HepG2 (cell line): ENCODE data around the gene JOSD2. TPM values are rescaled to one million over a fixed set of nuclear protein-coding genes. Genes with fewer than 3 reads are reported as not detected.

Source experiments
- ATAC-seq: fragments of 200-7000 bp; cut with Tn5 transposase; 3 replicates; pipeline ENCODE4 v1.9.1; 2020; ENCODE audit warnings: mild to moderate bottlenecking, moderate library complexity
- BruUV-seq: library from RNA; stranded (reverse); fragments of 400-500 nt; replicated peaks from 2 replicates; lab custom pipeline; 2021; lab: Mats Ljungman, UMichigan
- CTCF ChIA-PET: fragments of 300-600 bp; formaldehyde crosslinking; extraction: SDS; loops from one replicate; lab custom pipeline; 2021; ENCODE audit warnings: low total read pairs, inconsistent platforms, low intra/inter-chr PET ratio; lab: Yijun Ruan, JAX
- POLR2A ChIA-PET: fragments of 350-600 bp; sonication (Branson Sonifier 250); formaldehyde crosslinking; loops from one replicate; lab custom pipeline; 2020; ENCODE audit warnings: antibody characterized with exemption, inconsistent platforms; lab: Yijun Ruan, JAX
- DNase-seq: peaks from one replicate; pipeline ENCODE4 v3.0.0-alpha.2; 2015; ENCODE audit warnings: low spot score
- FAIRE-seq: peaks from 3 replicates; lab custom pipeline; 2011; peaks lifted over from hg19 to GRCh38; lab: Jason Lieb, UNC
- H2AFZ ChIP-seq: one replicate; pipeline ENCODE4 v1.6.1; 2011; ENCODE audit warnings: low read length, inconsistent platforms
- H3K27ac ChIP-seq: fragments of 300-600 bp; 3 replicates; pipeline ENCODE4 v1.8.0; 2011; ENCODE audit warnings: mixed run types, mild to moderate bottlenecking, mixed read lengths, low read length, inconsistent platforms; ENCODE audit not compliant: insufficient read depth; ENCODE audit errors: extremely low read length
- H3K27me3 ChIP-seq, 2 experiments: fragments of 200-600 bp in 1 of 2; 2 replicates in 1 of 2; 3 replicates in 1 of 2; pipeline versions ENCODE4 v1.6.0 to v1.8.0; 2011; ENCODE audit warnings: low read length in 2 of 2, mild to moderate bottlenecking in 2 of 2, moderate library complexity in 2 of 2, inconsistent platforms in 1 of 2; ENCODE audit not compliant: insufficient read depth in 2 of 2, control insufficient read depth in 1 of 2
- H3K36me3 ChIP-seq, 2 experiments: fragments of 200-600 bp in 1 of 2; replicated peaks in 1 of 2; 2 replicates in 1 of 2; 3 replicates in 1 of 2; pipeline versions ENCODE4 v1.5.1 to v1.8.0; 2011; ENCODE audit warnings: low read length in 2 of 2, inconsistent platforms in 1 of 2; ENCODE audit not compliant: insufficient read depth in 2 of 2, control insufficient read depth in 1 of 2
- H3K4me1 ChIP-seq: 2 replicates; pipeline ENCODE4 v1.5.1; 2012; ENCODE audit warnings: low read length, inconsistent platforms; ENCODE audit not compliant: insufficient read depth
- H3K4me2 ChIP-seq: 2 replicates; pipeline ENCODE4 v1.6.0; 2011; ENCODE audit warnings: low read depth, low read length, inconsistent platforms
- H3K4me3 ChIP-seq, 3 experiments: fragments of 200-600 bp in 1 of 3; sonication (generic), shearing (Covaris generic) in 1 of 3; replicated peaks in 1 of 3; 2 replicates each; pipeline ENCODE4 v1.5.1; 2011 to 2016; ENCODE audit warnings: low read length in 3 of 3, inconsistent platforms in 2 of 3, low read depth in 2 of 3, mild to moderate bottlenecking in 2 of 3, control low read depth in 1 of 3, mixed read lengths in 1 of 3; ENCODE audit not compliant: insufficient read depth in 1 of 3
- H3K79me2 ChIP-seq: one replicate; pipeline ENCODE4 v1.6.1; 2011; ENCODE audit warnings: low read length, inconsistent platforms; ENCODE audit not compliant: insufficient read depth
- H3K9ac ChIP-seq: 2 replicates; pipeline ENCODE4 v1.6.0; 2011; ENCODE audit warnings: mild to moderate bottlenecking, low read depth, low read length, inconsistent platforms; ENCODE audit not compliant: insufficient read depth
- H3K9me3 ChIP-seq: 2 replicates; pipeline ENCODE4 v1.5.1; 2012; ENCODE audit warnings: mild to moderate bottlenecking, low read length
- H4K20me1 ChIP-seq: 2 replicates; pipeline ENCODE4 v1.6.0; 2011; ENCODE audit warnings: inconsistent platforms, mild to moderate bottlenecking, low read length, moderate library complexity; ENCODE audit not compliant: insufficient read depth
- ATF4 ChIP-seq, 2 experiments: fragments of 450-650 bp in 1 of 2; sonication (generic) in 1 of 2; formaldehyde crosslinking; IDR thresholded peaks; 2 replicates each; pipeline versions ENCODE4 v1.5.0 to v1.8.0; 2020 to 2022; ENCODE audit warnings: mild to moderate bottlenecking in 1 of 2, missing genetic modification reagents in 1 of 2
- CHD2 ChIP-seq: IDR thresholded peaks from 2 replicates; pipeline ENCODE4 v1.6.1; 2011; ENCODE audit warnings: low read depth, low read length, improper control_type of control experiment
- GZF1 ChIP-seq: sonication (generic); formaldehyde crosslinking; IDR thresholded peaks from 2 replicates; pipeline ENCODE4 v1.5.1; 2020; ENCODE audit warnings: mild to moderate bottlenecking, missing genetic modification reagents
- KLF9 ChIP-seq: IDR thresholded peaks from 2 replicates; pipeline ENCODE4 v1.6.1; 2016; ENCODE audit warnings: low read depth
- NONO ChIP-seq, 2 experiments: fragments of 450-650 bp in 1 of 2; sonication (generic) in 1 of 2; formaldehyde crosslinking in 1 of 2; IDR thresholded peaks in 1 of 2; conservative IDR thresholded peaks in 1 of 2; 2 replicates each; pipeline versions ENCODE4 v1.6.1 to v1.8.0; 2017 to 2022; ENCODE audit warnings: mild to moderate bottlenecking in 1 of 2, missing genetic modification reagents in 1 of 2, moderate library complexity in 1 of 2
- NR2F2 ChIP-seq: IDR thresholded peaks from 2 replicates; pipeline ENCODE4 v1.6.1; 2012; ENCODE audit warnings: low read depth, inconsistent platforms, borderline replicate concordance
- PAX8 ChIP-seq: sonication (generic); formaldehyde crosslinking; IDR thresholded peaks from 2 replicates; pipeline ENCODE4 v1.8.0; 2022; ENCODE audit warnings: mild to moderate bottlenecking, missing genetic modification reagents, borderline replicate concordance
- SP5 ChIP-seq: IDR thresholded peaks from 2 replicates; pipeline ENCODE4 v1.6.1; 2016; ENCODE audit warnings: low read depth, borderline replicate concordance
- ZBTB38 ChIP-seq: sonication (generic); formaldehyde crosslinking; IDR thresholded peaks from 2 replicates; pipeline ENCODE4 v1.5.1; 2020; ENCODE audit warnings: mild to moderate bottlenecking, missing genetic modification reagents
- ZMYM2 ChIP-seq: sonication (generic); formaldehyde crosslinking; IDR thresholded peaks from 2 replicates; pipeline ENCODE4 v1.8.0; 2022; ENCODE audit warnings: mild to moderate bottlenecking, missing genetic modification reagents
- ZNF12 ChIP-seq: sonication (generic); formaldehyde crosslinking; IDR thresholded peaks from 2 replicates; pipeline ENCODE4 v1.5.0; 2020; ENCODE audit warnings: missing genetic modification reagents
- WGBS: methylation state at CpG from one replicate; pipeline ENCODE4 v1.1.6; 2017; ENCODE audit warnings: low lambda C conversion rate; 5-methylcytosine and 5-hydroxymethylcytosine counted together
- in situ Hi-C: cut with HindIII; loops from 2 replicates; pipeline ENCODE4 v1.10.0; 2017; ENCODE audit warnings: low pct_unique_long_range_greater_than_20kb; ENCODE audit not compliant: extremely low pct_ligation_motif_present
- intact Hi-C: fragments of 100-400 bp; cut with micrococcal nuclease; formaldehyde crosslinking; loops from one replicate; pipeline ENCODE4 v1.10.0; 2022; ENCODE audit not compliant: unreplicated experiment
- polyA plus RNA-seq, 8 experiments: library from polyadenylated mRNA; depleted of rRNA in 3 of 8; stranded (reverse) in 7 of 8; unstranded in 1 of 8; fragments of >200 nt; fragmentation: Illumina TruSeq in 4 of 8; extraction: Trizol in 4 of 8; gene quantifications; 2 replicates each; pipeline versions ENCODE4 v1.2.1 to v1.2.3, GENCODE V29; 2011 to 2016; ENCODE audit warnings: low read depth in 4 of 8, missing spikeins in 1 of 8, mixed read lengths in 1 of 8; ENCODE audit not compliant: insufficient read depth in 1 of 8
- total RNA-seq, 5 experiments: library from RNA; depleted of rRNA; stranded (reverse); fragments of >200 nt; fragmentation: Illumina TruSeq; extraction: Trizol; gene quantifications; 2 replicates each; pipeline ENCODE4 v1.2.3, GENCODE V29; 2016; ENCODE audit warnings: low read depth in 1 of 5
- TF ChIP-seq, protein P1 (sequence below): sonication (generic); formaldehyde crosslinking; IDR thresholded peaks from 2 replicates; pipeline ENCODE4 v1.8.0; 2022; ENCODE audit warnings: mild to moderate bottlenecking, missing genetic modification reagents
- TF ChIP-seq, protein P2 (sequence below): sonication (generic); formaldehyde crosslinking; IDR thresholded peaks from 2 replicates; pipeline ENCODE4 v1.4.0; 2020; ENCODE audit warnings: mild to moderate bottlenecking, missing genetic modification reagents

Gene JOSD2
- total and polyA plus RNA-seq, 2 of the 13 experiments (the other 11 are each of a cell fraction or from before 2014, with no cell fraction given) = 2.0 to 4.1 TPM

DNA sequence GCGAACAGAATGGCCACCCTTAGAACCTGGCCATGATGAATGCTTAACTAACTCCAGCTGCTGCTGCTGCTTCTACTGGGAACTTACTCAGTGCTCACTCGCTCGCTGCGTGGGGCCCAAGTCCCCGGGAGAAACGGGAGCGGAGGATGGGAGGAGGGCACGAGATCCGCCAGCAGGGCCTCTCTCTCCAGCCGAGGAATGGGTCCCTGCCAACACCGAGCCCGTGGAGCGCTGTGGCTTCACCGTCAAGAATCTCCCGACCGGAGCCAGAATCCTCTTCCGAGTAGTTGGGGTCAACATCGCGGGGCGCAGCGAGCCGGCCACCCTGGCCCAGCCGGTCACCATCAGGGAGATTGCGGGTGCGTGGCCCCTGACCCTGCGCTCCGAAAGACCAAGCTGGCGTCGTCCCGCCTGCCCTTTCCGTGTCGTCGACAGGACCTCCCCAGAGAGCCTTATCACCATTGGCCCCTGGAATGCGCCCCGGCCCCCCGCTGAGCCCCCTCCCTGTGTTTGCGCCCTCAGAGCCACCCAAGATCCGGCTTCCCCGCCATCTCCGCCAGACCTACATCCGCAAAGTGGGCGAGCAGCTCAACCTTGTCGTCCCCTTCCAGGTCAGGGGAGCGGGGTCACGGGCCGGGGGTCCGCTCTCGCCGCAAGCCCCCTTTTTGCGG, 52.5 kb downstream of the JOSD2 start:
- BruUV-seq = no TSS peak
- H3K27ac ChIP-seq = no peak overlapping the region
- intact Hi-C loops = no loop called here
- FAIRE-seq (no peak), DNase-seq (no peak), ATAC-seq (no peak)
- TF ChIP-seq ZNF12 (CRISPR knock-in tag) (no peak), SP5 (CRISPR knock-in tag) (no peak), ATF4 (CRISPR knock-in tag; IDR thresholded peaks at IDR 0.05) (no peak), KLF9 (CRISPR knock-in tag) (no peak), NONO (IDR thresholded peaks at IDR 0.05) (no peak), NONO (CRISPR knock-in tag; conservative IDR thresholded peaks at IDR 0.05) (no peak)
- in situ Hi-C loops = no loop called here
- H3K36me3 ChIP-seq = no peaks in the 10 kb centered on the region
- no peak overlapping the region for H3K4me2 ChIP-seq
- H3K4me3 ChIP-seq = no peak overlapping the region
- H3K27me3 ChIP-seq = peaks cover 0 to 7% of the 10 kb centered on the region in 2 experiments; a peak in 2 of 5 replicates
- ChIA-PET CTCF (no interaction called here), POLR2A (no interaction called here)
- no peaks in the 10 kb centered on the region for H3K9me3 ChIP-seq
- peaks cover 20% of the 10 kb centered on the region for H3K4me1 ChIP-seq
- no peaks in the 10 kb centered on the region for H4K20me1 ChIP-seq
- 63% methylated on average over 41 of the region's 50 CpGs for WGBS
- H2AFZ ChIP-seq = no peak overlapping the region
- H3K9ac ChIP-seq = no peak overlapping the region
- no peaks in the 10 kb centered on the region for H3K79me2 ChIP-seq

- ATAC-seq = no peak
- intact Hi-C loops = no loop called here
- no peaks in the 10 kb centered on the region for H3K9me3 ChIP-seq
- ChIA-PET CTCF (no interaction called here), POLR2A (no interaction called here)
- in situ Hi-C loops = no loop called here
- H3K4me2 ChIP-seq = no peak overlapping the region
- no peak for DNase-seq
- H3K27me3 ChIP-seq = peaks cover 0 to 7% of the 10 kb centered on the region in 2 experiments; a peak in 2 of 5 replicates
- H3K4me1 ChIP-seq = peaks cover 20% of the 10 kb centered on the region
- no peaks in the 10 kb centered on the region for H4K20me1 ChIP-seq
- H3K36me3 ChIP-seq = no peaks in the 10 kb centered on the region
- TF ChIP-seq CHD2 = no peak
- TF ChIP-seq, protein P1, sequence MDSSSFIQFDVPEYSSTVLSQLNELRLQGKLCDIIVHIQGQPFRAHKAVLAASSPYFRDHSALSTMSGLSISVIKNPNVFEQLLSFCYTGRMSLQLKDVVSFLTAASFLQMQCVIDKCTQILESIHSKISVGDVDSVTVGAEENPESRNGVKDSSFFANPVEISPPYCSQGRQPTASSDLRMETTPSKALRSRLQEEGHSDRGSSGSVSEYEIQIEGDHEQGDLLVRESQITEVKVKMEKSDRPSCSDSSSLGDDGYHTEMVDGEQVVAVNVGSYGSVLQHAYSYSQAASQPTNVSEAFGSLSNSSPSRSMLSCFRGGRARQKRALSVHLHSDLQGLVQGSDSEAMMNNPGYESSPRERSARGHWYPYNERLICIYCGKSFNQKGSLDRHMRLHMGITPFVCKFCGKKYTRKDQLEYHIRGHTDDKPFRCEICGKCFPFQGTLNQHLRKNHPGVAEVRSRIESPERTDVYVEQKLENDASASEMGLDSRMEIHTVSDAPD (CRISPR knock-in tag) = no peak
- no peak for TF ChIP-seq NR2F2
- TF ChIP-seq ZMYM2 (CRISPR knock-in tag) = no peak
- no peak for TF ChIP-seq PAX8 (CRISPR knock-in tag)
- TF ChIP-seq, protein P2, sequence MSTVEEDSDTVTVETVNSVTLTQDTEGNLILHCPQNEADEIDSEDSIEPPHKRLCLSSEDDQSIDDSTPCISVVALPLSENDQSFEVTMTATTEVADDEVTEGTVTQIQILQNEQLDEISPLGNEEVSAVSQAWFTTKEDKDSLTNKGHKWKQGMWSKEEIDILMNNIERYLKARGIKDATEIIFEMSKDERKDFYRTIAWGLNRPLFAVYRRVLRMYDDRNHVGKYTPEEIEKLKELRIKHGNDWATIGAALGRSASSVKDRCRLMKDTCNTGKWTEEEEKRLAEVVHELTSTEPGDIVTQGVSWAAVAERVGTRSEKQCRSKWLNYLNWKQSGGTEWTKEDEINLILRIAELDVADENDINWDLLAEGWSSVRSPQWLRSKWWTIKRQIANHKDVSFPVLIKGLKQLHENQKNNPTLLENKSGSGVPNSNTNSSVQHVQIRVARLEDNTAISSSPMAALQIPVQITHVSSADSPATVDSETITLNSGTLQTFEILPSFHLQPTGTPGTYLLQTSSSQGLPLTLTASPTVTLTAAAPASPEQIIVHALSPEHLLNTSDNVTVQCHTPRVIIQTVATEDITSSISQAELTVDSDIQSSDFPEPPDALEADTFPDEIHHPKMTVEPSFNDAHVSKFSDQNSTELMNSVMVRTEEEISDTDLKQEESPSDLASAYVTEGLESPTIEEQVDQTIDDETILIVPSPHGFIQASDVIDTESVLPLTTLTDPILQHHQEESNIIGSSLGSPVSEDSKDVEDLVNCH = no peak
- TF ChIP-seq GZF1 (CRISPR knock-in tag) = no peak
- TF ChIP-seq ZBTB38 (CRISPR knock-in tag) = no peak
- H3K79me2 ChIP-seq = no peaks in the 10 kb centered on the region
- H3K9ac ChIP-seq = no peak overlapping the region
- no peak overlapping the region for H2AFZ ChIP-seq
- H3K4me3 ChIP-seq = no peak overlapping the region
- no peak overlapping the region for H3K27ac ChIP-seq
- no TSS peak for BruUV-seq
- no peak for FAIRE-seq
- WGBS = 60% methylated on average over 4 of the region's 5 CpGs
Measured at GRCh38 chr19:50457300-50457699, 53.7 kb downstream of the JOSD2 start.
